Stomach smooth muscle (tissue), 2 donors: ENCODE data around the gene AP1S2.
"Not testable (repeated sequence)": the region's sequence is repeated elsewhere in the genome, so short reads cannot be mapped to it uniquely, and the experiment has no call there.

Experiments used
- H3K27ac ChIP-seq: one replicate; pipeline ENCODE4 v1.7.0; 2013; ENCODE audit warnings: mild to moderate bottlenecking, low read length, inconsistent platforms
- H3K27me3 ChIP-seq, 2 donors: one replicate each; pipeline ENCODE4 v1.7.0; 2013; ENCODE audit warnings: low read length in 2 of 2; ENCODE audit not compliant: insufficient read depth in 2 of 2, control insufficient read depth in 1 of 2
- H3K36me3 ChIP-seq, 2 donors: one replicate each; pipeline ENCODE4 v1.7.0; 2013; ENCODE audit warnings: low read length in 2 of 2; ENCODE audit not compliant: control insufficient read depth in 2 of 2, insufficient read depth in 2 of 2
- H3K4me1 ChIP-seq: one replicate; pipeline ENCODE4 v1.7.0; 2013; ENCODE audit warnings: low read length; ENCODE audit not compliant: control insufficient read depth, insufficient read depth
- H3K4me3 ChIP-seq, 2 donors: one replicate each; pipeline ENCODE4 v1.7.0; 2013; ENCODE audit warnings: low read length in 2 of 2
- H3K9ac ChIP-seq, 2 donors: one replicate each; pipeline ENCODE4 v1.7.0; 2013; ENCODE audit warnings: low read length in 2 of 2, mild to moderate bottlenecking in 1 of 2
- H3K9me3 ChIP-seq, 2 donors: one replicate each; pipeline ENCODE4 v1.7.0; 2013; ENCODE audit warnings: low read length in 2 of 2; ENCODE audit not compliant: control insufficient read depth in 2 of 2
- donor health status: healthy.
- donor health status: Pancreatic carcinoma.

The AP1S2 gene

DNA sequence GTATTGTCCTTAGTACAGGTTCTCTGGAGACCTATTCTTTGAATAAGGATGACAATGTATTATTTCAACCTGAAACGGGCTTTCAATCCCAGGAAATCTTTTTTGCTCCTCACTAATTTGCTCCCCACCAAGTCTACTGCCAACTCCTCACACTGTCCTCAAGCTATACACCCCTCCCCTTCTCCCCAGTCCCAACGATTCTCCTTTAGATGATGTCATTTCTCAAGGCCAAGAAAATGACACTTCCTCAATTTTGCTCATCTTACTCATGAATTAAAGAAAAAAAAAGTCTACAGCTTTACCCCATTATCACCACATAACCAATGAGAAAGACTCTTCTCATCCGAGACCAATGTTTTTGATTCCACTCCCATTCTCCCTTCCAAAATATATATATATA, 20.6 kb downstream of the AP1S2 start:
- H3K27ac ChIP-seq, result no peak overlapping the region
- no peaks in the 10 kb centered on the region for H3K36me3 ChIP-seq
- H3K4me1 ChIP-seq, result no peaks in the 10 kb centered on the region
- no peak overlapping the region for H3K4me3 ChIP-seq
- H3K27me3 ChIP-seq, result no peaks in the 10 kb centered on the region
- no peaks in the 10 kb centered on the region for H3K9me3 ChIP-seq
- no peak overlapping the region for H3K9ac ChIP-seq

DNA sequence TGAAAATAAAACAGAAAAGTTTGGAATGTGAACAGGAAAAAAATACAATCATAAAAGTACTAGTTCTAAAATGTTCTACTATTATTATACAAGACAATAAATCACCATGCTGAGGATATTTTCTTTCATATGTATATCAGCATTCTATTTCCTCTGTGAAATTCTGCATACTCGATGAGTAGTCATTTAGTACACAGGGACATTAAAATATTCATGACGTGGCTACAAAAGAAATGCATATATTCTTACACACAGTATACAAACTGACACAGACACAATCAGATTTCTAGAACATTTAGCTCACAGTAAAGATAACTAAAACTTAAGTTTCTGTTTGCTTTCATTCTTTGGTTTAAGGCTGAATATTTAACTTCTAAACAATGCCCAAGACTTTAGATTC, 23.3 kb downstream of the AP1S2 start:
- H3K9me3 ChIP-seq, H3K9ac ChIP-seq, H3K4me3 ChIP-seq, H3K27ac ChIP-seq, H3K27me3 ChIP-seq, H3K36me3 ChIP-seq, H3K4me1 ChIP-seq: not testable (repeated sequence)

DNA sequence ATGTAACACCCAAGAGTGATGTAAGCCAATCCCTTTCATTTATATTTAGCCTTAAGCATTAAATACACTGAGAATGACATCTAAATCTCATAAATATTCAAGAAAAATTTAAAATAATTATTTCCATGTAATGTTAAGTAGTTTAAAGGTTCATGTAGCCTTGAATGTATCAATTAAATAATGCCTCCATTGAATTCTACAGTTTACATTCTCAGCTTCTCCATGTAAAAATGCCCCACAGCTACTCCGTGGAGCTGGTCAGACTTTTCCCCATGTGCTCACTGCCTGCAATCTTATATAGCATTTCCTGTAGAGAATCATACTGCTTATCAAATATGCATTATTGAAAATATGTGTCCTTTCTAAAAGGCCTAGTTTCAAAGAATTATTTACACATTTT, 25.4 kb downstream of the AP1S2 start:
- no peaks in the 10 kb centered on the region for H3K4me1 ChIP-seq
- no peaks in the 10 kb centered on the region for H3K9me3 ChIP-seq
- peaks cover 0 to 5% of the 10 kb centered on the region in 2 donors for H3K36me3 ChIP-seq
- H3K9ac ChIP-seq, result no peak overlapping the region
- H3K27me3 ChIP-seq, result no peaks in the 10 kb centered on the region
- no peak overlapping the region for H3K27ac ChIP-seq
- H3K4me3 ChIP-seq, result no peak overlapping the region

DNA sequence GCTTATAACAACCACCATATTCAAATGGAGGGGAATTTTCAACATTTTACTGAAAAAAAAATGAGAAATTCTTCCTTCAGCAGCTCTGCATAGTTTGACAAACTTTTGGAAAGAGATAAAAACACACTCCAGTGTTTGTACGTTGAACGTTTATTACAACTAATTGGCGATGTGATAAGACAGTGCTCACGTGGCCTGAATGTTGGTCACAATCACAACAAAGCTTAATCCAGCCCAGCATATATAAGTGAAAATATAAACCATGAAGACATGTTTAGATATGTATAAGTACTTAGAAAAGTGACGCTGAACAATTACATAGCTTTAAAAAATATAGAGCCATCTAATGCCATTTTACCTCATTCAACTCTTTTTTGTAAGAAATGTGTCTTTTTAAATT, 28.7 kb downstream of the AP1S2 start:
- Histone ChIP-seq H3K27ac (no peak overlapping the region), H3K36me3 (peaks cover 3 to 14% of the 10 kb centered on the region in 2 donors), H3K4me1 (no peaks in the 10 kb centered on the region), H3K4me3 (no peak overlapping the region), H3K27me3 (no peaks in the 10 kb centered on the region), H3K9ac (no peak overlapping the region), H3K9me3 (no peaks in the 10 kb centered on the region)

DNA sequence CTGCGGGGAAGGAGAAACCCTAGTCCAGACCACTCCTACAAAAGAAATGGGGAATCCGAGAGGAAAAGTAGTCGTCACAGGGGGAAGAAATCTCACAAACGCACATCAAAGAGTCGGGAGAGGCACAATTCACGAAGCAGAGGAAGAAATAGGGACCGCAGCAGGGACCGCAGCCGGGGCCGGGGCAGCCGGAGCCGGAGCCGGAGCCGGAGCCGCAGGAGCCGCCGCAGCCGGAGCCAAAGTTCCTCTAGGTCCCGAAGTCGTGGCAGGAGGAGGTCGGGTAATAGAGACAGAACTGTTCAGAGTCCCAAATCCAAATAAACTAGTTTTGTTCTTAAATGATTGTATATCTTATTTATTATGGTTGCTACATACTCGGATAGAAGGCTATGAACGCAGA, 31.7 kb downstream of the AP1S2 start:
- Histone ChIP-seq H3K9me3 (no peaks in the 10 kb centered on the region), H3K36me3 (peaks cover 3 to 30% of the 10 kb centered on the region in 2 donors), H3K9ac (no peak overlapping the region), H3K4me1 (no peaks in the 10 kb centered on the region), H3K27ac (no peak overlapping the region), H3K27me3 (no peaks in the 10 kb centered on the region), H3K4me3 (no peak overlapping the region)

DNA sequence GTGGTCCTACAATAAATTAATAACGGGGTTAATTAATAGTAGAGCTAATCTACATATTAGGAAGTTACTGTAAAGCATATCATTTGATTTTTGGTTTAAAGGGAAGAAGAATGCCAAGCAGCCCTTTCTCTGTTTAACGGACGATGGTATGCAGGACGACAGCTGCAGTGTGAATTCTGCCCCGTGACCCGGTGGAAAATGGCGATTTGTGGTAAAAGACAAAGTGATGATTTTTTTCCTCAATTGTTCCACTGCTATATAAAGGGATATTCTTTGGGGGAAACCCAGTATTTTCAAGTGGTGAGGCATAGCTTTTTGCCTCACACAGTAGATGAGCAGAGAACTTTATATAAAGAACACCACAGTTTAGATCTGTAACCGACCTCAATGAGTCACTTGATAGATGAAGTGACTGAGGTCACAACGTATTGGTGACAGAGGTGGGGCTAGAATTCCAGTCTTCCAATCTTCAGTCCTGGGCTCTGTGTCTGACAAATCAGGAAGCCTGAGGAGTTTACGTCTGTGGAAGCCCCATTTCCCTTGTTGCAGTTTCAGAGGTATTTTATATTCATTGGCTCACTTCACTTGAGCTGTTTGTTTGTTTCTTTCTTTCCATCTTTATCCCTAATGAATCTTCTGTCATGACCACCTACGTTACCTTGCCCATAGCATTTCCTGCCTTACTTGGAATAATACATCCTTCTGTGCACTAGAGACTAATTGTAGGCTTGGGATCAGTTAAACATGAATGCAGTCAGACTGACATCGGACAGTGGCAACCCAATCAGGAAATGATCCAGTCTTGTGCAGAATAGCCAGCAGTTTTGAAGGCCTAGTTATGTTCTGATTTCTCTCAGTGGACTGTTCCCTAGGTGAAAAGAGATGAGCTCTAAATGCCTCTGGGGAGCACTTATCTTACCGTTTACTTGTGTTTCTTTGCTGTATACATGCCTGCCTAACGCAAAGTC, 34.2 kb downstream of the AP1S2 start:
- Histone ChIP-seq H3K36me3 (peaks cover 3 to 41% of the 10 kb centered on the region in 2 donors), H3K27ac (no peak overlapping the region), H3K4me1 (no peaks in the 10 kb centered on the region), H3K4me3 (no peak overlapping the region), H3K27me3 (no peaks in the 10 kb centered on the region), H3K9ac (no peak overlapping the region), H3K9me3 (no peaks in the 10 kb centered on the region)

DNA sequence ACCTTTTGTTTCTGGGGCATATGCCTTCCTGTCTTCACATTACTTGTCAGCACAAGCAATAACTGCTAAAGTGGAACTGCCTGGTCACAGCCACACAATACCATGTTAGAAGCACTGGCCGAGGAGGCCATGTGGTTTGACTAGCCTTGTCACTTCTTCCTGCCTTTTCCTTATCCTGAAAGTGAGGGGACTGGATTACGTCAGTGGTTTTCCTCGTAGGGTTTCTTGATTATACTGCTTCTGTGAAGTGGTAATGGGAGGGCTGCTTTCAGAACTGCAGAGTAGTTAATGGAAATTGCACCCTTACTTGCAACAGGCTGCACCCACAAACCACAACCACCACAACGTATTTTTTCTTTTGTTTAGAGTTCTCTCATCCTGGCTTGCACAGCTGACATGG, 37.7 kb downstream of the AP1S2 start:
- Histone ChIP-seq H3K27ac (no peak overlapping the region), H3K9ac (no peak overlapping the region), H3K4me1 (no peaks in the 10 kb centered on the region), H3K9me3 (no peaks in the 10 kb centered on the region), H3K4me3 (no peak overlapping the region), H3K36me3 (peaks cover 4 to 45% of the 10 kb centered on the region in 2 donors), H3K27me3 (no peaks in the 10 kb centered on the region)

DNA sequence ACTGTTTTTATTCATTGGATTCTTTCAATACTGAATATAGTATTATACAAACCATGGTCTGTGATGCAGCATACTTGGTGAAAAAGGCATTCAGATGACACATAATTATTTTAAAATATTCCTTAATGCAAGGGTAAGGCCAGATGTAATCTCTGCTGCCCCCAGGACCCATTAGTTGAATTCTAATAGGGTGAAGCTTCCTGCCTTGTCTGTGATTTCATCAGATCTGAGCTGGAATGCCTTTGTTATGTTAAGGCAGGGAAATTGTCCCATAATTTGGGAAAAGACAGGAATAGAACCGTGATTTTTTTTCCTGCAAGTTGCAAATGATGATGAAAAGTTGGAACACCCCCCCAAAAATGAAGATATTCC, 38.2 kb downstream of the AP1S2 start:
- Histone ChIP-seq H3K27me3 (no peaks in the 10 kb centered on the region), H3K9ac (no peak overlapping the region), H3K27ac (no peak overlapping the region), H3K4me1 (no peaks in the 10 kb centered on the region), H3K9me3 (no peaks in the 10 kb centered on the region), H3K36me3 (peaks cover 4 to 45% of the 10 kb centered on the region in 2 donors), H3K4me3 (no peak overlapping the region)

DNA sequence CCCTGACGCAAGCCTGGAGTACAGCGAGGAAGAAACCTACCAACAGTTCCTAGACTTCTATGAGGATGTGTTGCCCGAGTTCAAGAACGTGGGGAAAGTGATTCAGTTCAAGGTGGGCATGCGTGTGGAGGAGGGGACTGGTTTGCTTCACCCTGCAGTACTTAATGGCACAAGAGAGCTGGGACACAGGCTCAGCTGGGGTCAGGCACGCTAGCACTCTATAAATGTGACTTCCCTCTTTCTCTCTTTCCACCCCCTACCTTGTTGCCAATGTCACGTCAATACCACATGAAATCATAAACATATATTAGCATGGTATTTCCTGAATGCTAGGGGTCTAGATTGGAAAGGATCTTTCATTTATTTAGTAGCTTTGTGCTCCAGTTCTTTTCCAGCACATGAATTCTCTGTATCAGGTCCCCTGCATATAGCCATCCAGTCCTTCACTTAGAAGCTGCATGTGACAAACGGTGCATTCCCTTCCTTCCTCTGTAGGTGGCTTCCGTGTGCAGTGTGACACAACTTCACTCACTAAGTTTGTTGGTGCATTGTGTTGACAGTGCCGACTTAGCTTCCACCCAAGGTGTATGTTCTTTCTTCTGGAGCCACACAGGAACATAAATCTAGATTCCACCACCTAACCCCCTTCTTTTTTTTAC, 38.7 kb downstream of the AP1S2 start:
- Histone ChIP-seq H3K9ac (no peak overlapping the region), H3K27ac (no peak overlapping the region), H3K36me3 (peaks cover 4 to 42% of the 10 kb centered on the region in 2 donors), H3K4me1 (no peaks in the 10 kb centered on the region), H3K9me3 (no peaks in the 10 kb centered on the region), H3K27me3 (no peaks in the 10 kb centered on the region), H3K4me3 (no peak overlapping the region)

DNA sequence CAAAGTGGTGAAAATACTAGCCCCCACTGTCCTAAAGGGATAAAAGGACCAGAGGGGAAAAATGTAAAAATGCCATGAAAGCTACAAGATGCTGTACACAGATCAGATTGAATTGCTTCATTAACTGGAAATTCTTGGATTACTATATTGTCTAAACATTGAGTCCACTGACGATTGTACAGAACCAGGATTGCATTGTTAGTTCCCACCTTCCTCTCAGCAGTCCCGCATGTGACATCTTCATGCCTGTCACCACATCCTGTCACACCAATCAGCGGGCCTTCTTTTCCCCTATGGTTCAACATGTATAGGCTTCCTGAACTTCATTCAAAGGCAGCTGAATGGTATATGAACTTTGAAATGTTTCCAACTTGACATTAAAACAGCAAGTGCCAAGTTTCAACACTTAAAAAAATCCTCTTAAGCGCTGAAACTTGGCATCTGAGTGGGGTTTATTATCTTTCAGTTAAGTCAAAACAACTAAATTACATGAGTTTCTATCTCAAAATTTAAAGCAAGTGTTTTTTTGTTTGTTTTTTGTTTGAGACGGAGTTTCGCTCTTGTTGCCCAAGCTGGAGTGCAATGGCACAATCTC, 39.7 kb downstream of the AP1S2 start:
- Histone ChIP-seq H3K9ac (no peak overlapping the region), H3K27ac (no peak overlapping the region), H3K9me3 (no peaks in the 10 kb centered on the region), H3K27me3 (no peaks in the 10 kb centered on the region), H3K36me3 (peaks cover 4 to 32% of the 10 kb centered on the region in 2 donors), H3K4me1 (no peaks in the 10 kb centered on the region), H3K4me3 (no peak overlapping the region)
